ENCODE data around the gene GAL.

Gene GAL

DNA sequence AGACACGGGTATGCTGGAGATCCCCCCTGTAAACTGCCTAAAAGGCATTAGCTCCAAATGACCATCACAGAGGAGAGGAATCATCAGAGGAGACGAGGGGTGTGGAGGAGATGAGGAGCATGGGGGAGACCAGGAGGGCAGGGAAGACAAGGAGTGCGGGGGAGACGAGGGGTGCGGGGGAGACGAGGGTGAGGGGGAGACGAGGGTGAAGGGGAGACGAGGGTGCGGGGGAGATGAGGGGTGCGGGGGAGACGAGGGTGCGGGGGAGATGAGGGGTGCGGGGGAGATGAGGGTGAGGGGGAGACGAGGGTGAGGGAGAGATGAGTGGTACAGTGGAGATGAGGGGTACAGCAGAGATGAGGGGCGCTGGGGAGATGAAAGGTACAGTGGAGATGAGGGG is 17.5 kb upstream of the GAL start:
- peaks cover 9% of the 10 kb centered on the region for H3K9me3 Mint-ChIP-seq
- TF ChIP-seq, protein P1, sequence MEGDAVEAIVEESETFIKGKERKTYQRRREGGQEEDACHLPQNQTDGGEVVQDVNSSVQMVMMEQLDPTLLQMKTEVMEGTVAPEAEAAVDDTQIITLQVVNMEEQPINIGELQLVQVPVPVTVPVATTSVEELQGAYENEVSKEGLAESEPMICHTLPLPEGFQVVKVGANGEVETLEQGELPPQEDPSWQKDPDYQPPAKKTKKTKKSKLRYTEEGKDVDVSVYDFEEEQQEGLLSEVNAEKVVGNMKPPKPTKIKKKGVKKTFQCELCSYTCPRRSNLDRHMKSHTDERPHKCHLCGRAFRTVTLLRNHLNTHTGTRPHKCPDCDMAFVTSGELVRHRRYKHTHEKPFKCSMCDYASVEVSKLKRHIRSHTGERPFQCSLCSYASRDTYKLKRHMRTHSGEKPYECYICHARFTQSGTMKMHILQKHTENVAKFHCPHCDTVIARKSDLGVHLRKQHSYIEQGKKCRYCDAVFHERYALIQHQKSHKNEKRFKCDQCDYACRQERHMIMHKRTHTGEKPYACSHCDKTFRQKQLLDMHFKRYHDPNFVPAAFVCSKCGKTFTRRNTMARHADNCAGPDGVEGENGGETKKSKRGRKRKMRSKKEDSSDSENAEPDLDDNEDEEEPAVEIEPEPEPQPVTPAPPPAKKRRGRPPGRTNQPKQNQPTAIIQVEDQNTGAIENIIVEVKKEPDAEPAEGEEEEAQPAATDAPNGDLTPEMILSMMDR (IDR thresholded peaks at IDR 0.05) = no peak

DNA sequence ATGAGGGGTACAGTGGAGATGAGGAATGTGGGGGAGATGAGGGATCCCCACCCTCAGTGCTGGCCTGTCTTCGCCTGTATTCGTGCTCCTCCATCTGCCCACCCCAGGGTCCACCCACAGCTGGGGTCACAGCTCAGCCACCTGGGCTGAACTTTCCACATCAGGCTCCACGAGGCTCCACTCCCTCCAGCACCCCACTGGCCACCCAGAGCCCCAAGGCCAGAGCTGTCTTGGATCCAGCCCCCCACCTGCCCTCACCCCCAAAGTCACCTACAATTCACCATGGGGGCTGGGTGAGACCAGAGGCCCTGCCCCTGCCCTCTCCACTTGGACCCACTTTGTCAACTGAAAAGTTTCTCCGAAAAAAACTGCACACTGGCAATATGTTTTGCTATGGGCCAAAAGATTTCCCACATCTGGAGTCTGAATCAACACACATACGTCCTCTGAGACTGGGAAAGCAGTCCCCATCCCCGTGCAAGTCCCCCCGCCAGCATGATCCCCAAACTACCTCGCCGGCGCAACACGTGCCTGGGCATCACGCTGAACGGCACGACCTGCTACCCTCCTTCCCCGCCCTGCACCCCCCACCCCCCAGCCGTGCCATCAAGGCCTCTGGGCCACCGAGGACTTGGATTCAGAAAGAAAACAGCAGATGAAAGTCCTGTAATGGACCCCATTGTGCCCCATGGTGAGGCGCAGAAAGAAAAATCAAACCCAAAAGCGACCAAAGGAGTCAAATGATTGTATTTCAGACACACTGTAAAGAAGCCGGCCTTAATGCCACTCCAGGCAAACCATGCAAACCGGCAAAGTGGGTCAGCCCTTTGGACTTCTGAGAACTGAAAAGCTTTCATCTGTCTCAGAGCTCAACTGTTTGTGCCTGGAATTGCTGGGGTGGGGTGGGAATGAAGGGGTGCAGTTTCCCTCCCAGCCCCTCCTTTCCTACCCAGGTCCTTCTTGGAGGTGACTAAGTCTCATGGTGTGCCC is 16.5 kb upstream of the GAL start:
- Mint-ChIP-seq H3K27me3 (ENCODE audit: low read depth, poor library complexity) (peaks cover 15% of the 10 kb centered on the region), H3K4me1 (no peaks in the 10 kb centered on the region), H3K36me3 (ENCODE audit: low read depth) (no peaks in the 10 kb centered on the region), H3K9me3 (peaks cover under 1% of the 10 kb centered on the region), H3K27ac (no peak overlapping the region), H3K4me3 (no peak overlapping the region)
- TF ChIP-seq, protein P1 (IDR thresholded peaks at IDR 0.05) = no peak
- DNase-seq = no peak

More for the DNA sequence above, 17.5 kb upstream of the GAL start:
- Mint-ChIP-seq H3K36me3 (ENCODE audit: low read depth) (no peaks in the 10 kb centered on the region), H3K27ac (peak overlapping the region; percentile 89), H3K27me3 (ENCODE audit: low read depth, poor library complexity) (peaks cover 15% of the 10 kb centered on the region), H3K4me3 (no peak overlapping the region), H3K4me1 (peaks cover 7% of the 10 kb centered on the region)
- DNase-seq = no peak

DNA sequence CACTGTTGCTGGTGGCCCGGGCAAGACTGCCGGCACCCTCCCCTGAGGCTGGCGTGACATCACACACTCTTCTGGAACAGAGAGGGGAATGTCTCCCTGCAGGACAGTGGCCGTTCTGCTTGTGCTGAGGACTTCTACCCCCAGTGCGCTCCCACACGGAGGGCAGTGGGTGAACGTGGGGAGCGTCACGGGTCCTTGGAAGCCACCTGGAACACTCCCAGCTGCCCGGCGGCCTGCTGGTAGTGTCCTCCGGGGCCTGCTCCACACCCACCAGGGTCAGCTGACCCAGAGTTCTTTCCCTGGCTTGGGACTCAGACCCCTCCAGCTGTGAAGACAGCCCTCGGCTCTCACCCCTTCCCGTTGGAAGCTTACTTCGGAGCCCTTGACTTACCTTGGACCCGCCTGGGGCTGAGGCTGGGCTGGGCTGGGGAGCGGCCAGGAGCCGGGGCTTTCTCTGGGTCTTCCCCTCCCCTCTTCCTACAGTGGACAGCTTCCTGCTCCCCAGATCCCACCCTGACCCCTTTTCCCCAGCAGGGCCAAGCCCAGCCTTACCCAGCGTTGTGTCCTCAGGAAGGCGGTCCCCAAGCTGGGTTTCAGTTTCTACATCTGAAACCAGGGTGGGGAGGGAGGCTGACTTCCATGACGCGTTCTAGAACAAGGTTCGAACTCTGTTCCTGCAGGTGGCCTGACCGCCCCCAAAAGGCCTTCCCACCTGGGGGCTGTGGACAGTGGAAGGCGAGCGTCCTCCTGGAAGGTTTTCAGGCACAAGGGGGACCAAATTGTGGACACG is 14.8 kb upstream of the GAL start:
- no peak overlapping the region for H3K4me3 Mint-ChIP-seq
- TF ChIP-seq, protein P1 (IDR thresholded peaks at IDR 0.05) = no peak
- no peak for DNase-seq
- H3K27ac Mint-ChIP-seq = no peak overlapping the region
- H3K27me3 Mint-ChIP-seq (ENCODE audit: low read depth, poor library complexity) = peaks cover 11% of the 10 kb centered on the region
- H3K9me3 Mint-ChIP-seq = no peaks in the 10 kb centered on the region
- H3K36me3 Mint-ChIP-seq (ENCODE audit: low read depth) = no peaks in the 10 kb centered on the region
- peaks cover 1% of the 10 kb centered on the region for H3K4me1 Mint-ChIP-seq

DNA sequence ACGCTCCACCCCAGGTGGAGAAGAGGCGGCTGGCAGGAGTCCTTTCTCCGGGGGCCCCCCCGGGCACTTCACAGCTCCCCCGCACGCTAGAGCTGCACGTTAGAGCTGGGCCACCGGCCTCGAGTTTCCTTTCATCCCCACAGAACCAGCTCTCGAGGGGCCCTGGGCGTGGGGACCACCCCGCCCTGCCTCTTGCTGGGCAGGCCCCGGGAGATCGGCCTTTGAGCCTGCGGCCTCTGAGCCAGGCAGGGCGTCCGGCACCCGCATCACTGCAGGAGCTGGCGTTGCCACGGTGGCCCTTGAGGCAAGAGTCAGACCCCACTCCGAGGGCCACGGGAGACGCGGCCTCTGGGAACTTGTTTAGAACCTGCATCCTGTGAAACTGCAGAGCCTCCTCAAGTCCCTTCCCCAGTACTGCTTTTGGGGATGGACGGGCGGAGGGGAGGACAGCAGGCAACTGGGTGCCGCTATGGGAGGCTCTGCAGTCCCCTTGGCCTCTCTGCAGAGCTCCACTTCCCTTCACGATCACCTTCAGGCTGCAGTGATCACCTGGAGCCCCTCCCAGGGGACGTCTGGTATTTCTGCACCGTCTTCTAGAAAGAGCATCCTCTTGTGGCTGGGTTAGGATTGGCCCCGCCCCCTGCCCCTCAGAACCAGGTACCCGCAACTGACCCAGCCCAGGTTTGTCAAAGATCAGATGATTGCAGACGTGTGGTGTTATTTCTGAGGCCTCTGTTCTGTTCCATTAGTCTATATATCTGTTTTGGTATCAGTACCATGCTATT is 13.9 kb upstream of the GAL start:
- H3K9me3 Mint-ChIP-seq = no peaks in the 10 kb centered on the region
- TF ChIP-seq, protein P1 (IDR thresholded peaks at IDR 0.05) = no peak
- H3K36me3 Mint-ChIP-seq (ENCODE audit: low read depth) = no peaks in the 10 kb centered on the region
- H3K27ac Mint-ChIP-seq = no peak overlapping the region
- no peak for DNase-seq
- peaks cover 4% of the 10 kb centered on the region for H3K4me1 Mint-ChIP-seq
- H3K4me3 Mint-ChIP-seq = no peak overlapping the region
- H3K27me3 Mint-ChIP-seq (ENCODE audit: low read depth, poor library complexity) = peaks cover 11% of the 10 kb centered on the region

DNA sequence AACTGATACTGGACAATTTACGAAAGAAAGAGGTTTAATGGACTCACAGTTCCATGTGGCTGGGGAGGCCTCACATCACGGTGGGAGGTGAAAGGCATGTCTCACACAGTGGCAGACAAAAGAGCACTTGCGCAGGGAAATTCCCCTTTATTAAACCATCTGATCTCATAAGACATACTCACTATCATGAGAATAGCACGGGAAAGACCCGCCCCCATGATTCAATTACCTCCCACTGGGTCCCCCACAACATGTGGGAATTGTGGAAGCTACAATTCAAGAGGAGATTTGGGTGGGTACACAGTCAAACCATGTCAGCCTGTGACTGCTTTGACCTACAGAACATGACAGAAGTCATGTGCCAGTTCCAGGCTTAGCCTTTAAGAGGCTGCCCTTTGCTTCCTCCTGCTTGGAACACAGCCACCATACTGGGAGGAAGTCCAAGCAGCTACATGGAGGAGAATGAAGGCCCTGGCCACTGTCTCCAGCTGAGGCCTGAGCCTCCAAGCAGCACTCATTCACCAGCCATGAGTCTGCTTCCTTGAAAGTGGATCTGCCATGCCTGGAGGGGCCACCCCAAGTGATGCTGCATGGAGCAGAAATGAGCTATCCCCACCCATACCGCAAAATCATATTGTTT is 10.9 kb upstream of the GAL start:
- Mint-ChIP-seq H3K4me3 (no peak overlapping the region), H3K36me3 (ENCODE audit: low read depth) (no peaks in the 10 kb centered on the region), H3K27ac (no peak overlapping the region), H3K4me1 (peaks cover 4% of the 10 kb centered on the region), H3K9me3 (no peaks in the 10 kb centered on the region), H3K27me3 (ENCODE audit: low read depth, poor library complexity) (peaks cover 16% of the 10 kb centered on the region)
- TF ChIP-seq, protein P1 (IDR thresholded peaks at IDR 0.05) = no peak
- no peak for DNase-seq

Measured in nephron progenitor cell (in vitro differentiated cells).